ENCODE measurements around the gene DUSP1.

DNA sequence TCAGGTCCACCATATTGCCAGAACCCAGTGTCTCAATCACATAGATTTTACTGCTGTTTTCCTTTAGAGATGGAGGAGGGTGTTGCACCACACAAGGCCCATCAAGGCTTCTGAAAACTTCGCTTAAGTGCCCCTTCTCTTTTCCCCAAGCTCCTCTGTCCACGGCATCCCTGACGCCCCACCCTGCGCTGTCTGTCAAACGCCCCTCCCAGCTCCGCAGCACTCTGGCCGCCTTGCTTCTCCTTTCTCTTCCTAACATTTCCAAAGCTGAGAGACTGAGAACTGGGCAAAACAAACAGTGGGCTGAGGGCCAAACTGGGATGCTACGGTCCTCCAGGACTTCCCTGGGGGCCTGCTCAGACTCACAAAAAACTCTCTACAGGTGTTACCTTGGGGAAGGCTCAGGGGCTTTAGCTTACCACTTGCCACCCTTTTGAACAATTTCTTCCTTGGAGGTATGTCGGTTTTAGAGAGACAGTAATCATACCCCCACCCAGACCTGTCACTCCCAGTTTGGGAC, 34.8 kb upstream of the DUSP1 start:
- no peak for TF ChIP-seq POLR2AphosphoS5 (IDR thresholded peaks at IDR 0.05; ENCODE audit: low read depth, low read length)
- TF ChIP-seq REST (IDR thresholded peaks at IDR 0.05; ENCODE audit: insufficient read depth in 1 of 2, low read depth in 2 of 2, low read length in 2 of 2), result no peak
- no peak for TF ChIP-seq TAF1 (IDR thresholded peaks at IDR 0.05; ENCODE audit: borderline replicate concordance, insufficient read depth, low read length)
- no peak for TF ChIP-seq FOXP2 (optimal IDR thresholded peaks at IDR 0.05; ENCODE audit: borderline replicate concordance, extremely low read depth, extremely low read length, insufficient read depth)
- no peak for TF ChIP-seq SIN3A (IDR thresholded peaks at IDR 0.05; ENCODE audit: borderline replicate concordance, insufficient read depth, low read length)

Measured in PFSK-1 (cell line).